MG63 (cell line): ENCODE data around the gene TNS2. TPM values are rescaled to one million over a fixed set of nuclear protein-coding genes. Genes with fewer than 3 reads are reported as not detected.
"Not testable (repeated sequence)": the region's sequence is repeated elsewhere in the genome, so short reads cannot be mapped to it uniquely, and the experiment has no call there.

Experiments
- DNase-seq: peaks from one replicate; pipeline ENCODE4 v3.0.0-alpha.2; 2020
- H3K27me3 ChIP-seq: fragments of 250-450 bp; sonication (Bioruptor Pico); 2 replicates; pipeline ENCODE4 v1.5.1; 2020; ENCODE audit warnings: mild to moderate bottlenecking, moderate library complexity
- H3K36me3 ChIP-seq: fragments of 250-450 bp; sonication (Bioruptor Pico); 2 replicates; pipeline ENCODE4 v1.5.1; 2020; ENCODE audit warnings: mild to moderate bottlenecking, moderate library complexity
- H3K4me3 ChIP-seq: fragments of 250-450 bp; sonication (Bioruptor Pico); 2 replicates; pipeline ENCODE4 v1.5.1; 2020; ENCODE audit warnings: mild to moderate bottlenecking, moderate library complexity
- H3K9me3 ChIP-seq: fragments of 250-450 bp; sonication (Bioruptor Pico); 2 replicates; pipeline ENCODE4 v1.5.1; 2020; ENCODE audit warnings: mild to moderate bottlenecking, moderate library complexity
- total RNA-seq: library from RNA; depleted of rRNA; stranded (reverse); fragments of >200 nt; shearing (Covaris generic); gene quantifications from 2 replicates; pipeline ENCODE4 v1.2.3, GENCODE V29; 2014; ENCODE audit warnings: low replicate concordance

TNS2 gene
- total RNA-seq, 1 experiment from 2014 or later: 12.4 TPM

- no peaks in the 10 kb centered on the region for H3K9me3 ChIP-seq
- no peak overlapping the region for H3K4me3 ChIP-seq
- H3K36me3 ChIP-seq: peaks cover 14% of the 10 kb centered on the region
- no peaks in the 10 kb centered on the region for H3K27me3 ChIP-seq
- no peak for DNase-seq
Measured at GRCh38 chr12:53074283-53074998, 24.6 kb downstream of the TNS2 start.

GRCh38 chr12:53074999-53075370 lies 25.1 kb downstream of the TNS2 start:
- H3K36me3 ChIP-seq: peaks cover 14% of the 10 kb centered on the region
- H3K27me3 ChIP-seq: no peaks in the 10 kb centered on the region
- H3K4me3 ChIP-seq: no peak overlapping the region
- H3K9me3 ChIP-seq: no peaks in the 10 kb centered on the region
- no peak for DNase-seq

- Histone ChIP-seq H3K36me3 (peaks cover 8% of the 10 kb centered on the region), H3K27me3 (no peaks in the 10 kb centered on the region), H3K4me3 (no peak overlapping the region), H3K9me3 (no peaks in the 10 kb centered on the region)
- DNase-seq: no peak
Measured at GRCh38 chr12:53076461-53076860, 26.6 kb downstream of the TNS2 start.

- H3K9me3 ChIP-seq: no peaks in the 10 kb centered on the region
- DNase-seq: no peak
Measured at GRCh38 chr12:53077030-53077429, 27.2 kb downstream of the TNS2 start.

GRCh38 chr12:53078425-53079225 lies 28.8 kb downstream of the TNS2 start:
- Histone ChIP-seq H3K9me3 (0 out of 2 replicates have a peak, but pooled peaks cover 2% of the 10 kb centered on the region), H3K4me3 (peak overlapping the region; percentile 65), H3K27me3 (no peaks in the 10 kb centered on the region), H3K36me3 (peaks cover 8% of the 10 kb centered on the region)
- DNase-seq: no peak

More at GRCh38 chr12:53077030-53077429, 27.2 kb downstream of the TNS2 start:
- Histone ChIP-seq H3K4me3 (no peak overlapping the region), H3K36me3 (peaks cover 8% of the 10 kb centered on the region), H3K27me3 (no peaks in the 10 kb centered on the region)

- Histone ChIP-seq H3K27me3 (no peaks in the 10 kb centered on the region), H3K4me3 (peak within 1 kb of the TSS; percentile 65), H3K9me3 (peaks cover 2% of the 10 kb centered on the region; the same call in 1 of the 2 replicates), H3K36me3 (peaks cover 8% of the 10 kb centered on the region)
- DNase-seq: peak; percentile 99
Measured at GRCh38 chr12:53079226-53080117, 29.6 kb downstream of the TNS2 start, which contains the start of gene SPRYD3. TSS of gene SPRYD3 (minus strand) at chr12:53079390. CDS start at chr12:53079333, 57 bp downstream.

GRCh38 chr12:53082637-53083175 lies 32.8 kb downstream of the TNS2 start:
- no peak for DNase-seq
- Histone ChIP-seq H3K36me3 (no peaks in the 10 kb centered on the region), H3K27me3 (no peaks in the 10 kb centered on the region), H3K4me3 (no peak overlapping the region), H3K9me3 (peaks cover 2% of the 10 kb centered on the region; the same call in 1 of the 2 replicates)

GRCh38 chr12:53086361-53086760 lies 36.5 kb downstream of the TNS2 start:
- no peak for DNase-seq
- Histone ChIP-seq H3K4me3 (no peak overlapping the region), H3K36me3 (no peaks in the 10 kb centered on the region), H3K9me3 (peaks cover 2% of the 10 kb centered on the region; the same call in 1 of the 2 replicates), H3K27me3 (no peaks in the 10 kb centered on the region)

GRCh38 chr12:53090105-53090504 lies 40.2 kb downstream of the TNS2 start:
- Histone ChIP-seq H3K9me3 (no peaks in the 10 kb centered on the region), H3K27me3 (no peaks in the 10 kb centered on the region), H3K4me3 (no peak overlapping the region), H3K36me3 (no peaks in the 10 kb centered on the region)
- no peak for DNase-seq

GRCh38 chr12:53090554-53090953 lies 40.7 kb downstream of the TNS2 start:
- no peak overlapping the region for H3K4me3 ChIP-seq
- no peak for DNase-seq
- no peaks in the 10 kb centered on the region for H3K9me3 ChIP-seq
- no peaks in the 10 kb centered on the region for H3K27me3 ChIP-seq
- no peaks in the 10 kb centered on the region for H3K36me3 ChIP-seq

GRCh38 chr12:53091756-53092155 lies 41.9 kb downstream of the TNS2 start:
- H3K9me3 ChIP-seq: no peaks in the 10 kb centered on the region
- H3K4me3 ChIP-seq: no peak overlapping the region
- H3K36me3 ChIP-seq: no peaks in the 10 kb centered on the region
- no peaks in the 10 kb centered on the region for H3K27me3 ChIP-seq
- no peak for DNase-seq

GRCh38 chr12:53093777-53094393 lies 44.0 kb downstream of the TNS2 start:
- H3K36me3 ChIP-seq: no peaks in the 10 kb centered on the region
- H3K27me3 ChIP-seq: no peaks in the 10 kb centered on the region
- no peak for DNase-seq
- no peaks in the 10 kb centered on the region for H3K9me3 ChIP-seq
- no peak overlapping the region for H3K4me3 ChIP-seq

- no peak for DNase-seq
- Histone ChIP-seq H3K4me3 (no peak overlapping the region), H3K36me3 (no peaks in the 10 kb centered on the region), H3K27me3 (no peaks in the 10 kb centered on the region), H3K9me3 (no peaks in the 10 kb centered on the region)
Measured at GRCh38 chr12:53094394-53094787, 44.5 kb downstream of the TNS2 start.

- H3K4me3 ChIP-seq, H3K27me3 ChIP-seq, H3K9me3 ChIP-seq, H3K36me3 ChIP-seq: not testable (repeated sequence)
- peak; percentile 51 for DNase-seq
Measured at GRCh38 chr12:53094796-53095595, 45.1 kb downstream of the TNS2 start.

GRCh38 chr12:53095596-53095895 lies 45.7 kb downstream of the TNS2 start:
- H3K36me3 ChIP-seq, H3K27me3 ChIP-seq, H3K9me3 ChIP-seq, DNase-seq, H3K4me3 ChIP-seq: not testable (repeated sequence)
